Pancreas (tissue), 10 donors: ENCODE measurements around the gene TMIGD3. TPM values are rescaled to one million over a fixed set of nuclear protein-coding genes. Genes with fewer than 3 reads are reported as not detected.

ENCODE experiments used
- ATAC-seq, 4 donors: fragments of 200-7000 bp; cut with Tn5 transposase; one replicate each; pipeline versions ENCODE4 v1.8.0 to v1.9.1; 2020; ENCODE audit warnings: mild to moderate bottlenecking in 4 of 4, moderate library complexity in 4 of 4
- DNase-seq, 6 donors: peaks; one replicate each; pipeline ENCODE4 v3.0.0-alpha.2; 2020
- FAIRE-seq: peaks from 2 replicates; lab custom pipeline; 2012; peaks lifted over from hg19 to GRCh38; lab: Jason Lieb, UNC
- H3K27ac ChIP-seq, 4 donors: fragments of 200-600 bp; sonication (generic); 1 replicate in 3 of 4; 2 replicates in 1 of 4; pipeline versions ENCODE4 v1.5.0 to v1.8.0; 2020
- H3K27me3 ChIP-seq, 4 donors: fragments of 200-600 bp; one replicate each; pipeline ENCODE4 v1.8.0; 2021
- H3K36me3 ChIP-seq, 3 donors: fragments of 200-600 bp; sonication (generic) in 1 of 3; one replicate each; pipeline versions ENCODE4 v1.5.0 to v1.8.0; 2020 to 2021
- H3K4me1 ChIP-seq, 3 donors: fragments of 200-600 bp; one replicate each; pipeline ENCODE4 v1.8.0; 2021
- H3K4me3 ChIP-seq, 4 donors: fragments of 200-600 bp; sonication (generic) in 2 of 4; one replicate each; pipeline versions ENCODE4 v1.5.0 to v1.8.0; 2020 to 2021
- H3K9me3 ChIP-seq, 4 donors: fragments of 200-600 bp; one replicate each; pipeline ENCODE4 v1.8.0; 2021
- WGBS, 2 donors: extraction: QIAGEN DNeasy Blood & Tissue Kit; methylation state at CpG; one replicate each; pipeline ENCODE4 v1.1.7; 2013; 5-methylcytosine and 5-hydroxymethylcytosine counted together
- intact Hi-C, 3 donors: fragments of 100-400 bp; cut with DNase I; formaldehyde crosslinking; loops; one replicate each; pipeline versions ENCODE4 v1.11.1 to v1.14.2; 2022
- polyA plus RNA-seq, 2 donors: library from polyadenylated mRNA; stranded (reverse); fragments of 200-250 nt; gene quantifications; one replicate each; pipeline ENCODE4 v1.2.3, GENCODE V29; 2013
- total RNA-seq, 6 donors: library from RNA; stranded (reverse); fragmentation: NEBNext Ultra II Directional in 4 of 6; extraction: Animal tissue kit (Norgen Biotek cat#: 25700) in 4 of 6; gene quantifications; one replicate each; pipeline versions ENCODE4 v1.2.1 to v1.2.4, GENCODE V29; 2021 to 2023
- TF ChIP-seq, protein P1 (sequence below), 4 donors: fragments of 200-600 bp; sonication (generic) in 3 of 4; IDR thresholded peaks; one replicate each; pipeline versions ENCODE4 v1.5.0 to v1.8.0; 2021; ENCODE audit warnings: antibody characterized with exemption in 4 of 4
- donor health status: healthy with polysubstance abuse.
- donor health status: DM: no; HTN: no; CAD: no; lungs with moderate emphysema.
- donor health status: DM: no; HTN: no; CAD: no.
- donor health status: control.
- donor health status: control.
- donor health status: Bipolar disorder and iron deficiency.
- donor health status: DM: yes; HTN: yes; CAD: no.
- donor health status: DM: no; HTN: no; CAD: no.
- donor health status: DM: no; HTN: no; CAD: no.
- donor health status: DM: yes; HTN: yes; CAD: no.

TMIGD3 gene
- total and polyA plus RNA-seq, 8 donors = 0.25 to 3.7 (median 1.1) TPM; not detected in 2

DNA sequence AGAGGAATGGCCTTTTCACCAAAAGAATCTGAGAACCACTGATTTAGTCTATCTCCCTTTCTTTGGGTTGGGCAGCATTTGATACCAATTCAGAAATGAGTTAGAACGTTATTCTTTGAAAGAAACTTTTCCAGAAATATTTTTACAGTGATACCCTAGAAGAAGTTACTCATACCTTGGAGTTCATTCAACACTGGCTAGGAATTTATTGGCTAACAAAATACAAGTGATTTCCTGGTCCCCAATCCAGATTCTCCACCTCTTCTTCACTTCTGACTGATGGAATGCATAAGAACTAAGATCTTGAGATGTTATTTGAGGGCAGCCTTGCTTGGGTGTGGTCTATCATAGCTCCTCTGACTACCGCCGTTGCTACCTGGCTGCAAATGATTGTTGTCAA is 20.3 kb downstream of the TMIGD3 start:
- DNase-seq = no peak
- no peak for FAIRE-seq
- Histone ChIP-seq H3K9me3 (no peaks in the 10 kb centered on the region), H3K27me3 (no peaks in the 10 kb centered on the region), H3K27ac (no peak overlapping the region), H3K4me3 (no peak overlapping the region), H3K4me1 (no peaks in the 10 kb centered on the region), H3K36me3 (no peaks in the 10 kb centered on the region)
- intact Hi-C loops = loop anchor here in 1 of 3 donors (10.0 kb wide), 1 partner anchor 292 kb away; no protein-coding TSS in a partner anchor
- ATAC-seq = no peak
- TF ChIP-seq, protein P1, sequence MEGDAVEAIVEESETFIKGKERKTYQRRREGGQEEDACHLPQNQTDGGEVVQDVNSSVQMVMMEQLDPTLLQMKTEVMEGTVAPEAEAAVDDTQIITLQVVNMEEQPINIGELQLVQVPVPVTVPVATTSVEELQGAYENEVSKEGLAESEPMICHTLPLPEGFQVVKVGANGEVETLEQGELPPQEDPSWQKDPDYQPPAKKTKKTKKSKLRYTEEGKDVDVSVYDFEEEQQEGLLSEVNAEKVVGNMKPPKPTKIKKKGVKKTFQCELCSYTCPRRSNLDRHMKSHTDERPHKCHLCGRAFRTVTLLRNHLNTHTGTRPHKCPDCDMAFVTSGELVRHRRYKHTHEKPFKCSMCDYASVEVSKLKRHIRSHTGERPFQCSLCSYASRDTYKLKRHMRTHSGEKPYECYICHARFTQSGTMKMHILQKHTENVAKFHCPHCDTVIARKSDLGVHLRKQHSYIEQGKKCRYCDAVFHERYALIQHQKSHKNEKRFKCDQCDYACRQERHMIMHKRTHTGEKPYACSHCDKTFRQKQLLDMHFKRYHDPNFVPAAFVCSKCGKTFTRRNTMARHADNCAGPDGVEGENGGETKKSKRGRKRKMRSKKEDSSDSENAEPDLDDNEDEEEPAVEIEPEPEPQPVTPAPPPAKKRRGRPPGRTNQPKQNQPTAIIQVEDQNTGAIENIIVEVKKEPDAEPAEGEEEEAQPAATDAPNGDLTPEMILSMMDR (IDR thresholded peaks at IDR 0.05) = no peak
- WGBS, 2 donors = 36 to 55% methylated on average over 3 of the region's 3 CpGs

- TF ChIP-seq, protein P1 (IDR thresholded peaks at IDR 0.05) = peak in 3 of 4 donors; percentile 31 to 47 (median 34)
- Histone ChIP-seq H3K27ac (no peak overlapping the region), H3K4me3 (no peak overlapping the region), H3K9me3 (no peaks in the 10 kb centered on the region), H3K36me3 (no peaks in the 10 kb centered on the region), H3K27me3 (no peaks in the 10 kb centered on the region), H3K4me1 (no peaks in the 10 kb centered on the region)
- FAIRE-seq (no peak), ATAC-seq (peak; percentile 82 to 99 (median 98)), DNase-seq (peak in 5 of 6 donors; percentile 22 to 73 (median 58))
- WGBS, 2 donors = 47 to 49% methylated on average over 8 of the region's 8 CpGs
- intact Hi-C loops = loop anchor here in 1 of 3 donors (10.0 kb wide), 1 partner anchor 293 kb away; no protein-coding TSS in a partner anchor
Measured at GRCh38 chr1:111481387-111482221, 21.8 kb downstream of the TMIGD3 start.

DNA sequence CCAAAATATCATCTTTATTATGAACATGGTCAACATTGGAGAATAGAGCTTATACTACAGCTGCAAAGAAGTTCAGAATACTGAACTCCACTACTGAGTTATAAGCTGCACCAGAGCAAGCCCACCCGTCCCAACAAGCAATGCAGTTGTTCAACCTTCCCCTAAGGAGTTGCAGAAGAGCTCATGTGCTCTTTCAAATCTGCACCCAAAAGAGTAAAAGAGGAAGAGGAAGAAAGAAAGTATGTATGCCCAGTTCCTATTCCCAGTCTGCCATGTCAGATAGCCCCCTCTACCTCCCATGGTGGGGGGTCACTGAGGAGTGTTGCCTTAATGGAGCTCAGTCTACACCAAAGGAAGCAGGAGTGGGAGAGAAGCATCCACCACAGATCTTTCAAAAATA is 22.8 kb downstream of the TMIGD3 start:
- no peaks in the 10 kb centered on the region for H3K4me1 ChIP-seq
- no peaks in the 10 kb centered on the region for H3K9me3 ChIP-seq
- intact Hi-C loops = loop anchor here in 1 of 3 donors (10.0 kb wide), 1 partner anchor 294 kb away; no protein-coding TSS in a partner anchor
- 52 to 74% methylated on average over 1 of the region's 1 CpG for WGBS, 2 donors
- FAIRE-seq (no peak), DNase-seq (no peak), ATAC-seq (no peak)
- H3K27ac ChIP-seq = no peak overlapping the region
- no peak overlapping the region for H3K4me3 ChIP-seq
- H3K27me3 ChIP-seq = no peaks in the 10 kb centered on the region
- no peaks in the 10 kb centered on the region for H3K36me3 ChIP-seq
- TF ChIP-seq, protein P1 (IDR thresholded peaks at IDR 0.05) = no peak

DNA sequence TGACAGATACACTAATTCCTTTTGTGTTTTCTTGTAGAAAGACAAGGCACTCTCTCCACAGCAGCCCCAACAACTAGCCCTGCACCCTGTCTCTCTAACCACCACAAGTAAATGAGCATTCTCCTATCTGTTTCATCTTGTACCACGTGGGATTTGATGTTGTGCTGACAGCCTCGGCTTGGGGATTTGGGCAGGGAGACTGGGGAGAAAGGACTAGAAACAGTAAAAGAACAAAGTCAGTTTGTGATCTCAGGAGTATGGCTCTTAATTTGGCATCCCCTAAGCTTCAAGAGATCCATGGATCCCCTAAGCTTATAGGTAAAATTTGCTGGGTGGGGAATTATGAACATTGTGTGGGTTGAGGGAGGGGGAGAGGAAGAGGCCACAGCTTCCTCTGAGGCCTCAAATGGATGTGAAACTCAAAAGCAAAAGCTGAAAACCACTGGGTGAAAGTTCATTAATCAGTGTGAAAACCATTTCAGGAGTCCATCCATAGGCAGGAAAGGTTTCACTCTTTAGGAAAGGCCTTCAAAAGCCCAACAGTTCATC is 26.6 kb downstream of the TMIGD3 start:
- Histone ChIP-seq H3K27me3 (no peaks in the 10 kb centered on the region), H3K36me3 (no peaks in the 10 kb centered on the region), H3K27ac (no peak overlapping the region), H3K4me3 (no peak overlapping the region), H3K4me1 (no peaks in the 10 kb centered on the region), H3K9me3 (no peaks in the 10 kb centered on the region)
- FAIRE-seq (no peak), DNase-seq (no peak), ATAC-seq (peak in 1 of 4 donors; percentile 22)
- 63 to 69% methylated on average over 2 of the region's 2 CpGs for WGBS, 2 donors
- TF ChIP-seq, protein P1 (IDR thresholded peaks at IDR 0.05) = no peak
- intact Hi-C loops = no loop called here
